Stomach (tissue), 4 donors: Measurements from ENCODE around the gene VAMP8.

Experiments used
- EP300 ChIP-seq: sonication (generic); formaldehyde crosslinking; IDR thresholded peaks from one replicate; pipeline ENCODE4 v1.6.1; 2017; ENCODE audit warnings: antibody characterized with exemption
- POLR2A ChIP-seq, 4 donors: fragments of 450-650 bp; IDR thresholded peaks; one replicate each; pipeline ENCODE4 v1.6.1; 2016; ENCODE audit warnings: antibody characterized with exemption in 4 of 4, control low read depth in 2 of 4, mild to moderate bottlenecking in 1 of 4, moderate library complexity in 1 of 4
- POLR2AphosphoS5 ChIP-seq, 3 donors: sonication (generic); formaldehyde crosslinking; IDR thresholded peaks; one replicate each; pipeline ENCODE4 v1.6.1; 2016; ENCODE audit warnings: antibody characterized with exemption in 3 of 3
- TF ChIP-seq, protein P1 (sequence below), 7 experiments: fragments of 450-650 bp in 4 of 7; fragments of 200-600 bp in 3 of 7; sonication (generic) in 3 of 7; IDR thresholded peaks; one replicate each; pipeline ENCODE4 v1.5.1; 2016 to 2019; ENCODE audit warnings: antibody characterized with exemption in 7 of 7, control low read depth in 2 of 7, mild to moderate bottlenecking in 1 of 7

DNA sequence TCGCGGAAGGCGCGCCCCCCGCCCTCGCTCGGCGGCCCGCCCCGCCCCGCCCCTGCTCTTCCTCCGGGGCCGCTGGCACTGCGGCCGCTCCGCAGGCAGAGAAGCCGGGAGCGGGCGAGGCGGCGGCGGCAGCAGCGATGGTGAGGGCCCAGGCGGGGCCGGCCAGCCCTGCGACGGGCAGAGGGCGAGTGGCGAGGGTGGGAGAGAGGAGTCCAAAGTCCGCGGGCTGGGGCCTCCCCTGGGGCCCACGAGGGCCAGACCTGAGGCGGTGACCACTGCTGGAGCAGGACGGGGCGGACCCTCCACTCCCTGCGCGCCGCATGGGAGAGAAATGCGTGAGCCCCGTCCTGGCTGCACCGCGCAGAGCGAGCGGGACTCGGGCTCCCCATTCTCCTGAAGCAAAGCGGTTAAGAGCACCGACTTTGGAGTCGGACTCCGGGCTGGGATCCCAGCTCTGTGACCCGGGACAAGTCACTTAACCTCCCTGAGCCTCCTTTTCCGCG is 7.0 kb downstream of the VAMP8 start, which contains the start of gene VAMP5:
- TF ChIP-seq, protein P1, sequence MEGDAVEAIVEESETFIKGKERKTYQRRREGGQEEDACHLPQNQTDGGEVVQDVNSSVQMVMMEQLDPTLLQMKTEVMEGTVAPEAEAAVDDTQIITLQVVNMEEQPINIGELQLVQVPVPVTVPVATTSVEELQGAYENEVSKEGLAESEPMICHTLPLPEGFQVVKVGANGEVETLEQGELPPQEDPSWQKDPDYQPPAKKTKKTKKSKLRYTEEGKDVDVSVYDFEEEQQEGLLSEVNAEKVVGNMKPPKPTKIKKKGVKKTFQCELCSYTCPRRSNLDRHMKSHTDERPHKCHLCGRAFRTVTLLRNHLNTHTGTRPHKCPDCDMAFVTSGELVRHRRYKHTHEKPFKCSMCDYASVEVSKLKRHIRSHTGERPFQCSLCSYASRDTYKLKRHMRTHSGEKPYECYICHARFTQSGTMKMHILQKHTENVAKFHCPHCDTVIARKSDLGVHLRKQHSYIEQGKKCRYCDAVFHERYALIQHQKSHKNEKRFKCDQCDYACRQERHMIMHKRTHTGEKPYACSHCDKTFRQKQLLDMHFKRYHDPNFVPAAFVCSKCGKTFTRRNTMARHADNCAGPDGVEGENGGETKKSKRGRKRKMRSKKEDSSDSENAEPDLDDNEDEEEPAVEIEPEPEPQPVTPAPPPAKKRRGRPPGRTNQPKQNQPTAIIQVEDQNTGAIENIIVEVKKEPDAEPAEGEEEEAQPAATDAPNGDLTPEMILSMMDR (IDR thresholded peaks at IDR 0.05) = no peak
- TF ChIP-seq POLR2A (IDR thresholded peaks at IDR 0.05) = no peak
- TF ChIP-seq POLR2AphosphoS5 (IDR thresholded peaks at IDR 0.05) = peak; percentile 5 to 56 (median 45)
- no peak for TF ChIP-seq EP300
